Stromal cell of bone marrow (primary cell): ENCODE measurements around the gene AGER.
"Not testable (repeated sequence)": the region's sequence is repeated elsewhere in the genome, so short reads cannot be mapped to it uniquely, and the experiment has no call there.

ENCODE experiments used
- DNase-seq: peaks from one replicate; pipeline ENCODE4 v3.0.0-alpha.2; 2012; ENCODE audit warnings: low read depth

Gene AGER

DNA sequence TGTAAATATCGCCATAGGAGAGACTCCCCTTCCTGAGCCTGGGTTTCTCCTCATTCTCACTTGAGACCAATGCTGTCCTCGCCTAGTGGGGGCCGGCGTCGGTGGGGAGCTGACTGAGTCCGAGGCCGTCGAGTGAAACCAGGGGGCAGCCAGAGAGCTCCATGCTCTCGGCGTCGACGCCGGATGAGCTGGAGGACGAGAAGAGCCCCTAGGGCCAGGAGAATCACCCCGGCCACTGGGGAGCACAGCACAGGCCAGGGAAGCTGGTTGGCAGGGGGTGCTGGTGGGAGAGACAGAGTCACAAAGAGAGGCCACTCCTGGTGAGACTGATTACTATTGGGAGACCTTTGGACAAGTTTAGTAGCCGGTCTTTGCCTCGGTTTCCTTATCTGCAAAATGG is 14.8 kb upstream of the AGER start:
- DNase-seq: no peak

GRCh38 chr6:32198345-32198696 is 14.3 kb upstream of the AGER start:
- DNase-seq: no peak

- DNase-seq: no peak
Measured at GRCh38 chr6:32196682-32197616, 12.9 kb upstream of the AGER start.

DNA sequence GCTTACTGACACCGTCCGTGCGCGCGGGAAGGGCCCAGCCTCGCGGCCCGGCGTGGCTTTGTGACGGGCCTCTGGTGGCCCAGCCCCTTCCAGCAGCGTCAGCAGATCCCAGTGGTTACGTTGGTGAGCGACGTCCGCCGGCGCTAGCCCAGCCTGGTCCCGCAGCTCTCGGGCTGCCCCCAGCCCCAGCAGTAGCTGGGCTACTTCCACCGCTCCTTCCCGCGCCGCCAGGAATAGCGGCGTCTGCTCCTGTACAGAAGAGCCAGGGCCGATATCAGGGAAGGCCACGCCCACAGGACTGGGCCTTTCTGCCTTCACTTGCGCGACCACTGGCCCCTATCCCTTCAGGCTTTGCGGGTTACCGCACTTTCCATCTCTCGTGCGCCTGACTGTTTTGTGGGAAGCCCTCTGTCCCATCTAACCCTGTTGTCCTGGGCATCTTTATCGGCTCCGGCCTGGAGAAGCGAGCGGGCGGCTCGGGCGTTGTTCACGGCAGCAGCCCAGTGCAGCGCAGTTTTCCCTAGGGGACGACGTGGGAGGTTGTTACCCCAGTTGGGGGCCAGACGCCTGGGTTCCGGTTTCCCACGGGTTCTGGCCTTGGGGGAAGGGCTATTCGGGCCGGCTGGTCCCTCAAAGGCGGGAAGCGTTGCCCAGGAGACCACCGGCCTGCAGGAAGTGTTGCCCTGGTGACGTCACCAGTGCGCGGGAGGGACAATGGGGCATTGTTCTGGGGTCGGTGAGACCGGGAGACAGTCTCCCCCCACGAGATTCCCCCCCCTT is 12.0 kb upstream of the AGER start:
- DNase-seq: peak; percentile 58

DNA sequence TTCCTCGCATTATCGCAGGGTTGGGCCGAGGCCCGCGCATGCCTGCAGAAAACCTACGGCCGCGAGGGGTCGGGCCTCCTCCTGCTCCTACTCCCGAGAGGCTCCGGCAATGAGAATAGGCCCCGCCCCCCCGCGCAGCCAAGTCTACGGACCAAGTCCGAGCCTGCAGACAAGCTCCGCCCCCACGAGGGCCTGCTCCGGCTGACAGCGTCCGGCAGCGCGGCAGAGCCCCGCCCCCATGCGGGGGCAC is 11.5 kb upstream of the AGER start:
- peak; percentile 99 for DNase-seq

GRCh38 chr6:32194825-32195651 is 11.0 kb upstream of the AGER start:
- peak; percentile 49 for DNase-seq

- DNase-seq: no peak
Measured at GRCh38 chr6:32194388-32194787, 10.3 kb upstream of the AGER start.

DNA sequence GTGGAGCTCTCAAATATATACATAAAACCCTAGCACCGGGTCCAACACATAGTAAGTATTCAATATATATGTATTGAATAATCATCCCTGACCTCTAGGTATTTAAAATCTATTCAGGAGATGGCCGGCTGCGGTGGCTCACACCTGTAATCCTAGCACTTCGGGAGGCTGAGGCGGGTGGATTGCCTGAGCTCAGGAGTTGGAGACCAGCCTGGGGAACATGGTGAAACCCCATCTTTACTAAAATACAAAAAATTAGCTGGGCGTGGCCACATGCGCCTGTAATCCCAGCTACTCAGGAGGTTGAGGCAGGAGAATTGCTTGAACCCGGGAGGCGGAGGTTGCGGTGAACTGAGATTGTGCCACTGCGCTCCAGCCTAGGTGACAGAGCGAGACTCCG is 9.0 kb upstream of the AGER start:
- DNase-seq: not testable (repeated sequence)

- no peak for DNase-seq
Measured at GRCh38 chr6:32192608-32193039, 8.6 kb upstream of the AGER start, which contains the start of gene GPSM3. TSS of gene GPSM3 (minus strand) at chr6:32192643. CDS start at chr6:32192513, 130 bp downstream.

DNA sequence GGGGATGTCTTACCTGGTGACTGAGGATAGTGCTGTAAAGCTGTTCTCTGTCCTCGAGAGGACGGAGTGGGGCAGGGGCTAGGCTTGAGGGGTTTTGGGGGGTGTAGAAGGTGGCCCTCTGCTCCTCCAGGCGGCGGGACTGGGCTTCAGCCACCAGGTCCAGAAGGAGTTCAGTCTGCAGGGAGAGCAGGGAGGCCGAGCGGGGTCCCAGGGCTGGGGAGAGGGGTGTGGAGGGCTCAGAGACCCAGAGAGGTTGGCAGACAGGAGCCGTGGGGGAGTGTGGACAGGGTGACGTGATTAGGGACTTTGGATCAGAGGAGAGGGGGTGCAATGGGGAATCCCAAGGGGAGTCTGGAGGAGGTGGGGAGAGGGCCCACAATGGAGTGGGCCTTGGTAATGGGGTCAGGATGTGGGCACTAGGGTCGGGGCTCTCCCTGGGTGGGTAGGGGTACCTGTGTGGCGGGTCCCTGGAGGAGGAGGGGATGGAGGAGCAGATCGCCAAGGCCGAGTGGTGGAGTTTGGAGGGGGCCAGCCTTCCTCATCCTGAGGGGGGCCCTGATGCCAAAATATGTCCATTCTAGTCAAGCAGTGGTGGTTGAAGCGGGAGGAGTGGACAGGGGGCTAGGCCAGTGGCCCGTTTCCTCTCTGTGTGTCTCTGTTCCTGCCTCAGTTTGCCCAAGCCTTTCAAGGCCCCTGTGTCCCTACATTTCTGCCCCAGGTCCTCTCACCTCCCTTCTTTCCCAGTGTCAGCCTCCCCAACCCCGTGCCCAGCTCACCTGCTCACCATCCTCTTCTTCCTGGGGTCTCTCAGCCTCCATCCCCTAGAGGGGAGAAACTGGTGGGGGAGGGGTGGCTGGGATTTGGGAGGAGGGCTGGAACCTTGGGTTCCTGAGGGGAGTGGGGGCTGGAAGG is 7.9 kb upstream of the AGER start:
- DNase-seq: no peak

- no peak for DNase-seq
Measured at GRCh38 chr6:32190911-32191677, 7.0 kb upstream of the AGER start.

- peak; percentile 84 for DNase-seq
Measured at GRCh38 chr6:32190054-32190851, 6.2 kb upstream of the AGER start, which contains the start of gene PBX2. TSS of gene PBX2 (minus strand) at chr6:32190202. CDS start at chr6:32189915, 287 bp downstream.

DNA sequence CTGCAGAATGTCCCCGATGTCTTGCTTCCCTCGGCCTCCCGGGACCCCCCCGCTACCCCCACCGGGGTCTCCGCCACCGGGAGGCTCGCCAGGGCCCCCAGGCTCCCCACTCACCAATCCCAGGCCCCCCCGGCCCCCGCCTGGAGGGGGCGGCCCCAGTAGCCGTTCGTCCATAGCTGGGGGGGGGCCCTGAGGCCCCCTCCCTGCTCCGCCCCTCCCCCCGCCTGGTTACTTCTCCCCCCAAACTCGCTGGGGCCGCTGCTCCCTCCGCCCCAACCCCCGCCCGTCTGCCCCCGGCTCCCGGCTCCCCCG is 5.6 kb upstream of the AGER start:
- no peak for DNase-seq

DNA sequence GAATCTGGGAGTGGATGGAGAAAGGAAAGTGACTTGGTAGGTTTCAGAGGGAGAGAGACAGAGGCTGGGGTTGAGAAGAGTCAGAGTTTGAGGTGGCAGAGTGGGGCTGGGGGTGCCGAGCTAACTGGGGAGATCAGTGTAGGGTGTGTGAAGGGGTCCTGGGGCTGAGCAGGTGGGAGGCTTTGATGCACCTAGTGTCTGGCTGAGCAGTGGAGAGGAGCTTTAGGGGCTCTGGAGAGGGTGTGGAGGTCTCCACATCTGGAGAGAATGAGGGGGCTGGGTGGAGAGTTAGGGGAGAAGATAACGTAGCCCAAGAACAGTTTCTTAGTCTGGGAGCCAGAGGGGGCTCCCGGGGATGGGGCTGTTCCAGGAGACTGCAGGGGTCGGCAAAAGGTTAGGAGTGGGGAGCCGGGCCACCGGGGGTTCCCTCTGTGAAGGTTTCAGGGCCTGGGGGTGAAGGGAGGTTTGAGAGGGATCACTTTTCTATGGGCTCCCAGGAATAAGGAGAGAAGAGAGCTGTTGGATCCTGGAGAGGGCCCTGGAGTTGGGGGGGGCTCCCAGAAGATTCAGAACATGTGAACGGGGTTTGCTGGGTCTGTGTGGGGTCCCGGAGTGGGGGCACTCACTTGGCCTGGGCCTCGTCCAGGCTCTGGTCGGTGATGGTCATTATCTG is 5.2 kb upstream of the AGER start:
- no peak for DNase-seq

- DNase-seq: no peak
Measured at GRCh38 chr6:32188381-32189068, 4.5 kb upstream of the AGER start.

GRCh38 chr6:32187725-32188380 is 3.8 kb upstream of the AGER start:
- not testable (repeated sequence) for DNase-seq

DNA sequence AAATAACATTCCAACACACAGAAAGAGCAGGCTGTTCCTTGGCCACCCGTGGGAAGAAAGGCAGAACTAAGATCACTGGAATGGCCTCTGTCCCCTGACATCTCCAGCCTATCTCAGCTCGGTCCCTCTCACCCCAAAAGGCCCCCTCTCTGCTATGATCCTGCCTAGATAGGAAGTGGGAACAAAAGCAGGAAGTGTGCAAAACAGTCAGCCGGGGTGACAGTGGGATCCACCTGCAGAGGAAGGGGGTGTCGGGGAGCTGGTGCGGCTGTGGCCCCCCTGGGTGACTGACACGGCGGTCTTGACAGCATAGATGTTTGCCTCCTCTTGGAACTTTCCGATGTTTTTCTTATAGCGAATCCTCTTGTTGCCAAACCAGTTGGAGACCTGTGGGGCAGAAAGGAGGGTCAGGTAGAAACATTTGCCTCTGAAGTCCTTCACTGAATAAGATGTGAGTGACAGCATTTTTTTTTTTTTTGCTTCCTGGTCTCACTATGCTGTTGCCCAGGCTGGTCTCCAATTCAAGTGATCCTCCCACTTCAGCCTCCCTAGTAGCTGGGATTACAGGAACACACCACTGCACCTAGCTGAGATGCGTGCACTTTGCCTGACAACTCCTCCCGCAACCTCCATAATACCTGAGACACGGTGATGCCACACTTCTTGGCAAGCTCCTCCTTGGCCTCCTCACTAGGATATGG is 3.1 kb upstream of the AGER start:
- DNase-seq: no peak
